ENCODE data around the gene PITPNB. TPM values are rescaled to one million over a fixed set of nuclear protein-coding genes. Genes with fewer than 3 reads are reported as not detected.

The PITPNB gene
- polyA plus RNA-seq, 1 experiment = 24.0 TPM

- ChIA-PET CTCF (interaction anchor here (0.7 kb wide), 1 partner anchor 406 kb away, joined by 3 read pairs; no protein-coding TSS in a partner anchor), POLR2A (no interaction called here)
- TF ChIP-seq CTCF (IDR thresholded peaks at IDR 0.05; ENCODE audit: insufficient read depth, low read depth, low read length) = 0 out of 2 replicates have a peak, but pooled peaks have one; percentile 12
- Histone ChIP-seq H3K36me3 (ENCODE audit: control insufficient read depth, insufficient read depth, low read length) (no peaks in the 10 kb centered on the region), H3K4me3 (ENCODE audit: low read depth, low read length) (no peak overlapping the region), H3K27me3 (ENCODE audit: control insufficient read depth, insufficient read depth, low read length) (peaks cover 2% of the 10 kb centered on the region)
- peak; percentile 20 for DNase-seq (ENCODE audit: low read depth)
Observed at GRCh38 chr22:27810609-27811151, 108.4 kb downstream of the PITPNB start.

- H3K4me3 ChIP-seq (ENCODE audit: low read depth, low read length) = no peak overlapping the region
- no peak for TF ChIP-seq CTCF (IDR thresholded peaks at IDR 0.05; ENCODE audit: insufficient read depth, low read depth, low read length)
Observed at GRCh38 chr22:27809700-27810608, 109.1 kb downstream of the PITPNB start.

GRCh38 chr22:27809226-27809603, 109.8 kb downstream of the PITPNB start:
- CTCF ChIA-PET = no interaction called here
- POLR2A ChIA-PET = interaction anchor here (0.6 kb wide), 1 partner anchor 127 kb away, joined by 3 read pairs; no protein-coding TSS in a partner anchor

More at GRCh38 chr22:27809700-27810608, 109.1 kb downstream of the PITPNB start:
- ChIA-PET POLR2A (no interaction called here), CTCF (no interaction called here)
- Histone ChIP-seq H3K36me3 (ENCODE audit: control insufficient read depth, insufficient read depth, low read length) (no peaks in the 10 kb centered on the region), H3K27me3 (ENCODE audit: control insufficient read depth, insufficient read depth, low read length) (0 out of 2 replicates have a peak, but pooled peaks cover 2% of the 10 kb centered on the region)
- no peak for DNase-seq (ENCODE audit: low read depth)

GRCh38 chr22:27808451-27809225, 110.4 kb downstream of the PITPNB start:
- CTCF ChIA-PET = interaction anchor here (1.1 to 5.8 kb wide), 2 partner anchors 403 to 1052 kb away, joined by 5 to 34 read pairs; no protein-coding TSS in a partner anchor
- no peaks in the 10 kb centered on the region for H3K36me3 ChIP-seq (ENCODE audit: control insufficient read depth, insufficient read depth, low read length)
- no peak overlapping the region for H3K4me3 ChIP-seq (ENCODE audit: low read depth, low read length)
- 0 out of 2 replicates have a peak, but pooled peaks cover 2% of the 10 kb centered on the region for H3K27me3 ChIP-seq (ENCODE audit: control insufficient read depth, insufficient read depth, low read length)
- DNase-seq (ENCODE audit: low read depth) = no peak
- no peak for TF ChIP-seq CTCF (IDR thresholded peaks at IDR 0.05; ENCODE audit: insufficient read depth, low read depth, low read length)
- POLR2A ChIA-PET = interaction anchor here (0.6 kb wide), 1 partner anchor 128 kb away, joined by 3 read pairs; no protein-coding TSS in a partner anchor

More at GRCh38 chr22:27809226-27809603, 109.8 kb downstream of the PITPNB start:
- TF ChIP-seq CTCF (IDR thresholded peaks at IDR 0.05; ENCODE audit: insufficient read depth, low read depth, low read length) = no peak
- H3K4me3 ChIP-seq (ENCODE audit: low read depth, low read length) = no peak overlapping the region
- DNase-seq (ENCODE audit: low read depth) = no peak
- 0 out of 2 replicates have a peak, but pooled peaks cover 2% of the 10 kb centered on the region for H3K27me3 ChIP-seq (ENCODE audit: control insufficient read depth, insufficient read depth, low read length)
- no peaks in the 10 kb centered on the region for H3K36me3 ChIP-seq (ENCODE audit: control insufficient read depth, insufficient read depth, low read length)
